ENCODE results near the gene ELOVL6. TPM values are rescaled to one million over a fixed set of nuclear protein-coding genes. Genes with fewer than 3 reads are reported as not detected.
"Not testable (repeated sequence)": the region's sequence is repeated elsewhere in the genome, so short reads cannot be mapped to it uniquely, and the experiment has no call there.

The ELOVL6 gene
- total RNA-seq, 1 donor, result 1.5 TPM

GRCh38 chr4:110068248-110068647 lies 130.2 kb downstream of the ELOVL6 start:
- no peak overlapping the region for H3K4me3 ChIP-seq (ENCODE audit: low read length)
- H3K4me1 ChIP-seq (ENCODE audit: insufficient read depth, low read length), result no peaks in the 10 kb centered on the region
- no peaks in the 10 kb centered on the region for H3K9me3 ChIP-seq (ENCODE audit: low read depth, low read length)
- no peaks in the 10 kb centered on the region for H3K27me3 ChIP-seq (ENCODE audit: insufficient read depth, low read length)

DNA sequence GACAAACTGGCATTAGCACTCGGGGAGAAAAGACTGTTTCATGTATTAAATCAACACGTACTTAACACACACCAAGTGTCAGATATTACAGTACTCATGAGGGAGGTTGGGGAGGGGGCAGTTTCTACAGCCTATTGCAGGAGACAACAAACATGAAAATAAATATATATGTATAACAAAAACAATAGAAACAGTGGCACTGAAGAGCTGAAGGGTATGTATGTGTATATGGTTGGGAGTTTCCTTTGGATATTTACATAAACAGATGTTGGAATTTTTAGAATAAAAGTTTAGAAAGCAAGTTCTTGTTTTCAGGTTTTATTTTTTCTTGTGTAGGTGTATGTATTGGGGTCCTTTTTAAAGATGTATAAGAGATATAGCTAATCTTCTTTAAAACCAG lies 133.5 kb downstream of the ELOVL6 start:
- Histone ChIP-seq H3K4me1 (ENCODE audit: insufficient read depth, low read length) (peaks cover 9% of the 10 kb centered on the region), H3K27me3 (ENCODE audit: insufficient read depth, low read length) (no peaks in the 10 kb centered on the region), H3K4me3 (ENCODE audit: low read length) (no peak overlapping the region), H3K9me3 (ENCODE audit: low read depth, low read length) (no peaks in the 10 kb centered on the region)

DNA sequence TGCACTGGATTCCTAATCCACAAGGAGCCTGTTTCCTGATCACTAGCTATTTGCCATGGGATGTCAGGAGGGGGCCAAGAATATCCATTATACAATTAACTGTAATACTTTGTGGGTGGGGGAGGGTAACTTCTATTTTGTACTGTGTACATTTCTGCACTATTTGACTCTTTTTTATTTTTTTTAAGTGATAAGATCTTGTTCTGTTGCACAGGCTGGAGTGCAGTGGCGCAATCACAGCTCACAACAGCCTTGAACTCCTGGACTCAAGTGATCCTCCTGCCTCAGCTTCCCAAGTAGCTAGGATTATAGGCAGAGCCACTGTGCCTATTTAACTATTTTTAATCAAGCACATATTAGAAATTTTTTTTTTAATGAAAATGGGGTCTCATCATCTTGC lies 134.1 kb downstream of the ELOVL6 start:
- Histone ChIP-seq H3K9me3 (ENCODE audit: low read depth, low read length) (no peaks in the 10 kb centered on the region), H3K4me3 (ENCODE audit: low read length) (no peak overlapping the region), H3K27me3 (ENCODE audit: insufficient read depth, low read length) (no peaks in the 10 kb centered on the region), H3K4me1 (ENCODE audit: insufficient read depth, low read length) (peaks cover 10% of the 10 kb centered on the region)

GRCh38 chr4:110062166-110062565 lies 136.2 kb downstream of the ELOVL6 start:
- Histone ChIP-seq H3K4me1 (ENCODE audit: insufficient read depth, low read length) (peaks cover 10% of the 10 kb centered on the region), H3K4me3 (ENCODE audit: low read length) (no peak overlapping the region), H3K27me3 (ENCODE audit: insufficient read depth, low read length) (no peaks in the 10 kb centered on the region), H3K9me3 (ENCODE audit: low read depth, low read length) (no peaks in the 10 kb centered on the region)

- Histone ChIP-seq H3K27me3 (ENCODE audit: insufficient read depth, low read length) (no peaks in the 10 kb centered on the region), H3K9me3 (ENCODE audit: low read depth, low read length) (no peaks in the 10 kb centered on the region), H3K4me3 (ENCODE audit: low read length) (no peak overlapping the region)
Observed at GRCh38 chr4:110061076-110061475, 137.3 kb downstream of the ELOVL6 start.

GRCh38 chr4:110059556-110060191 lies 138.7 kb downstream of the ELOVL6 start:
- no peaks in the 10 kb centered on the region for H3K27me3 ChIP-seq (ENCODE audit: insufficient read depth, low read length)
- H3K4me3 ChIP-seq (ENCODE audit: low read length), result no peak overlapping the region
- H3K9me3 ChIP-seq (ENCODE audit: low read depth, low read length), result no peaks in the 10 kb centered on the region
- peaks cover 10% of the 10 kb centered on the region for H3K4me1 ChIP-seq (ENCODE audit: insufficient read depth, low read length)

More at GRCh38 chr4:110061076-110061475, 137.3 kb downstream of the ELOVL6 start:
- peaks cover 10% of the 10 kb centered on the region for H3K4me1 ChIP-seq (ENCODE audit: insufficient read depth, low read length)

DNA sequence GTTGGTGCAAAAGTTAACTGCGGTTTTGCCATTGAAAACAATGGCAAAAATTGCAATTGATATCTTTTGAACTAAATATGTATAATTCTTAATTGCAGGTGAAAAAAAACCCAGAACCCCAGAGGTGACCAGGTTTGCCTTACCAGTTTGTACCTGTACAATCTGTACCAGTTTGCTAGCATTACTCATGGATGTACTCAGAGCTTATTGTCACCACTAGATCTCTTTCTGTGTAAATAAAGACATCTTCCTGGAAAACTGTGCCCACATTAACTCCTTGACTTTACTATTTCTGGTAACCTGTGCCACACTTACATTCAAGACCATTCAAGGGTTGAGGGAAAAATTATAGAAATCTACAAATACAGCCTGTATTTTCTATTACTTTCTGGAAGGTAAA lies 139.7 kb downstream of the ELOVL6 start:
- Histone ChIP-seq H3K4me3 (ENCODE audit: low read length) (no peak overlapping the region), H3K9me3 (ENCODE audit: low read depth, low read length) (no peaks in the 10 kb centered on the region), H3K4me1 (ENCODE audit: insufficient read depth, low read length) (peaks cover 10% of the 10 kb centered on the region), H3K27me3 (ENCODE audit: insufficient read depth, low read length) (no peaks in the 10 kb centered on the region)

GRCh38 chr4:110055158-110055768 lies 143.2 kb downstream of the ELOVL6 start:
- peaks cover 5% of the 10 kb centered on the region for H3K4me1 ChIP-seq (ENCODE audit: insufficient read depth, low read length)
- no peaks in the 10 kb centered on the region for H3K9me3 ChIP-seq (ENCODE audit: low read depth, low read length)
- no peak overlapping the region for H3K4me3 ChIP-seq (ENCODE audit: low read length)
- H3K27me3 ChIP-seq (ENCODE audit: insufficient read depth, low read length), result no peaks in the 10 kb centered on the region

- Histone ChIP-seq H3K4me1 (ENCODE audit: insufficient read depth, low read length) (no peaks in the 10 kb centered on the region), H3K27me3 (ENCODE audit: insufficient read depth, low read length) (peaks cover 3% of the 10 kb centered on the region), H3K9me3 (ENCODE audit: low read depth, low read length) (no peaks in the 10 kb centered on the region), H3K4me3 (ENCODE audit: low read length) (no peak overlapping the region)
Observed at GRCh38 chr4:110049951-110050925, 148.2 kb downstream of the ELOVL6 start.

- H3K4me3 ChIP-seq (ENCODE audit: low read length), result no peak overlapping the region
- H3K9me3 ChIP-seq (ENCODE audit: low read depth, low read length), result no peaks in the 10 kb centered on the region
- H3K27me3 ChIP-seq (ENCODE audit: insufficient read depth, low read length), result peaks cover 31% of the 10 kb centered on the region
- no peaks in the 10 kb centered on the region for H3K4me1 ChIP-seq (ENCODE audit: insufficient read depth, low read length)
Observed at GRCh38 chr4:110046588-110047049, 151.8 kb downstream of the ELOVL6 start.

- Histone ChIP-seq H3K4me3 (ENCODE audit: low read length) (no peak overlapping the region), H3K27me3 (ENCODE audit: insufficient read depth, low read length) (peaks cover 63% of the 10 kb centered on the region), H3K4me1 (ENCODE audit: insufficient read depth, low read length) (no peaks in the 10 kb centered on the region), H3K9me3 (ENCODE audit: low read depth, low read length) (no peaks in the 10 kb centered on the region)
Observed at GRCh38 chr4:110042545-110043517, 155.6 kb downstream of the ELOVL6 start.

GRCh38 chr4:110041735-110042134 lies 156.7 kb downstream of the ELOVL6 start:
- H3K4me1 ChIP-seq (ENCODE audit: insufficient read depth, low read length), result no peaks in the 10 kb centered on the region
- H3K27me3 ChIP-seq (ENCODE audit: insufficient read depth, low read length), result peaks cover 74% of the 10 kb centered on the region
- no peak overlapping the region for H3K4me3 ChIP-seq (ENCODE audit: low read length)
- no peaks in the 10 kb centered on the region for H3K9me3 ChIP-seq (ENCODE audit: low read depth, low read length)

- H3K4me1 ChIP-seq (ENCODE audit: insufficient read depth, low read length); H3K9me3 ChIP-seq (ENCODE audit: low read depth, low read length); H3K4me3 ChIP-seq (ENCODE audit: low read length): not testable (repeated sequence)
- peaks cover 86% of the 10 kb centered on the region for H3K27me3 ChIP-seq (ENCODE audit: insufficient read depth, low read length)
Observed at GRCh38 chr4:110039164-110039563, 159.3 kb downstream of the ELOVL6 start.

GRCh38 chr4:110034026-110034393 lies 164.4 kb downstream of the ELOVL6 start:
- no peak overlapping the region for H3K4me3 ChIP-seq (ENCODE audit: low read length)
- peaks cover 76% of the 10 kb centered on the region for H3K27me3 ChIP-seq (ENCODE audit: insufficient read depth, low read length)
- no peaks in the 10 kb centered on the region for H3K9me3 ChIP-seq (ENCODE audit: low read depth, low read length)
- H3K4me1 ChIP-seq (ENCODE audit: insufficient read depth, low read length), result peaks cover 29% of the 10 kb centered on the region
